GM03348 (cell line): ENCODE data around the gene TPTE2.
"Not testable (repeated sequence)": the region's sequence is repeated elsewhere in the genome, so short reads cannot be mapped to it uniquely, and the experiment has no call there.

Experiments
- DNase-seq: peaks from one replicate; pipeline ENCODE4 v3.0.0; 2012; ENCODE audit warnings: low spot score

TPTE2 gene

DNA sequence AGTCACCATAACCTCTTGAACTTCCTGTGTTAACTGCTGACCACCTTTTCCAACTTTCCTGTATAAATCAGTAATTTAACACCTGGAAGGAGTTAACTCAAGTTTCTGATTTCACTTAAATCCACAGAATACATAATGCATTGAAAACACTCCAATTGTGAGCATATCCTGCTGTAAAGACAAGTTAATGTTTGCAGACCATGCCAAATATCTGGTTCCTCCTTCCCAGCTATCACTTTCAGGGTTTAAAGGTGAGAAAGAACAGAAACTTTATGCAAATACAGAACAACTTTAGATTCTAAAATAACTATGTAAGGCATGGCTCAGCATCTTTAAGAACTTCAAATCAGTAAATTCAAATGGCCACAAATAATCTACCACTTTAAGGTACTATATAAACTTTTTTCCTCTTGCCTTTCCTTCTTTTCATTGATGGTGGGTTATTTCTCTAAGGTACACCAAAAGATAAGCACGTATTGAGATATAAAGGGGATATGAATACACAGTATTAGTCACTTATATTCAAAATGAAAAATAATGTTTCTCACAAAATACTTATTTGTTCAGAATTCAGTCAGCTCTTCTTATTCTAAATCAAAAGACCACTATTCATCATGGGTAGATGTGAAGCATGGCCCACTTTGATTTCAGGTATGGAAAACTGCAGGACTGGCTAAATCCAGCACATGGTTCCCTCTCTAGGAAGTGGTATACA, 6.6 kb upstream of the TPTE2 start:
- DNase-seq, result no peak

DNA sequence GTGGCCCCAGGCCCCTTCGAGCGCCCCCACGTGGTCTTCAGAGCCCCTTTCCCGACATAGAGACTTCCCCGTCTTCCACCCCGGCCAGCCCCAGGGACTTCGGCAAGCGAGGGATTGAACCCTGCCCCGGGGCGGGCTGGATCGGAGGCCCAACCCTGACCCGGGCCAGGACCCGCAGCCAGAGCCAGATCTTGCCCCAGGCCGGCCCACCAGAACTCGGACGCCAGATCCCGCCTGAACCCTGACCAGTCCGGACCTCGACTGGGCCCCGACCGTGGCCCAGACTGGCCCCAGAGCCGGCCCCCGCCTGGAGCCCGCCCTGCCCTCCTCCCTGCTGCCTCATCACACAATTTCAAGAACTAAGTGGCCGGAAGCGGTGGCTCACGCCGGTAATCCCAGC, 253 bp upstream of the TPTE2 start:
- no peak for DNase-seq

DNA sequence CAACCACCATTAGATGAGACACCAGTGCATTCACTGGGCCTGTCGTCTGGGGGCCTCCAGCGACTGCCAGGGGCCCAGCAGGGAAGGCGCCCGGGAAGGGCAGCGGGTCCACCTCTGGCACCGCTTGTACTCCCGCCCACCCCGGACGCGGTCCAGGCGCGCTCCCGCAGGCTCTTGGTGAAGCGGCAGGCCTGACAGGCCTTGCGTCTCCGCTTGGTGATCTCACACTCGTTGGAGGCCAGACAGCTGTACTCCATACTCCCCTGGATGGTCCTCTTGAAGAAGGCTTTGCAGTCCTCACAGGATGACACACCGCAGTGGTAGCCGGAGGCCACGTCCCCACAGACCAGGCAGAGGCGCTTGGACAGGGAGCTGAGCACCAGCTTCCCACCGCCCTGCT, 660 bp downstream of the TPTE2 start:
- DNase-seq, result not testable (repeated sequence)

DNA sequence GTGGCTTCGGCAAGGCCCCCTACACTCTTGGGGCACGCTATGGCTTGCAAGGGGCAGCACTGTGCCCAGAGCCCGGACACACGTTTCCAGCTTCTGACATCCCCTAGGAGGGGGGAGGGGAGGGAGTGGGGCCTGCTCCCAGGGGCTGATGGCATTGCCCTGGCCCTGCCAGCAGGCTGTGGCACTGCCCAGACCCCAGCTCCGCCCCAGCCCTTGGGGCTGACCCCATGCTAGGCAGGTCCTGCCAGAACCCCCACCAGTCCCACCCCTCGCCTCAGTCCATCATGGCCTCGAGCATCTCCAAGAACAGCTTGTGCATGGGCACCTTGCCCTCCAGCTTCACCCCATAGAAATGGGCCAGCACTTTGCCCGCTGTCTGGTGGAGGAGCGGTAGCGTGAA, 1.6 kb downstream of the TPTE2 start:
- DNase-seq, result not testable (repeated sequence)

DNA sequence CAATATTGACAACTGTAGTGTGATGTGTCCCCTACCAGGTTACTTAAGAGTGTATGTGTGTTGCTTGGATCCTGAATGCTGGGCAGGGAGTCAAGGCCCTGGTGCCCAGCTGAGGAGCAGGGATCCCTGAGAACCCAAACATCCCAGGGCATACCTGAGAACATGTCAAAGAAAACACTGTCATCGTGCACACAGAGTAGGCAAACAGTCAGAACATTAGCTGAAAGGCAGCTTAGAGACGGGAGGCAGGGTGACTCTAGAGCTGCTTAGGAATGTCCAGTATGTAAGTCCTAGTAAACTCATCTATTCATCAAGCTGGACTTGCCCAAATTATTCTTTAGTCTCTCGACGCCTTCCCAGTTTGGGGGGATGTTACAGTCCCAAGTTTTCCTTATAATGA, 4.0 kb downstream of the TPTE2 start:
- DNase-seq, result not testable (repeated sequence)

DNA sequence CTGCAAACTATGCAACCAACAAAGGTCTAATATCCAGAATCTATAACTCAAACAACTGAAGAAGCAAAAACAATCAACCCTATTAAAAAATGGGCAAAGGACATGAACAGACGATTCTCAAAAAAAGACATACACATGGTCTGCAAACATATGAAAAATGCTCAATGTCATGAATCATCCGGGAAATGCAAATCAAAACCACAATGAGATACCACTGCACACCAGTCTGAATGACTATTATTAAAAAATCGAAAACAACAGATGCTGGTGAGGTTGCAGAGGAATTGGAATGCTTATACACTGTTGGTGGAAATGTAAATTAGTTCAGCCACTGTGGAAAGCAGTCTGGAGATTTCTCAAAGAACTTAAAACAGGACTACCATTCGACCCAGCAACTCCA, 12.1 kb downstream of the TPTE2 start:
- not testable (repeated sequence) for DNase-seq

DNA sequence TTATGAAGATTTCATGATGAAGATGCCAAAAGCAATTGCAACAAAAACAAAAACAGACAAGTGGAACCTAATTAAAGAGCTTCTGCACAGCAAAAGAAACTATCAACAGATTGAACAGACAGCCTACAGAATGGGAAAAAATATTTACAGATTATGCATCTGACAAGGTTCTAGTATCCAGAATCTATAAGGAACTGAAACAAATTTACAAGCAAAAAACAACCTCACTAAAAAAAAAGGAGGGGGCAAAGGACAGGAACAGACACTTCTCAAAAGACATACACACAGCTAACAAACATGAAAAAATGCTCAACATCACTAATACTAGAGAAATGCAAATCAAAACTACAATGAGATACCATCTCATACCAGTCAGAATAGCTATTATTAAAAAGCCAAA, 35.7 kb downstream of the TPTE2 start:
- not testable (repeated sequence) for DNase-seq

DNA sequence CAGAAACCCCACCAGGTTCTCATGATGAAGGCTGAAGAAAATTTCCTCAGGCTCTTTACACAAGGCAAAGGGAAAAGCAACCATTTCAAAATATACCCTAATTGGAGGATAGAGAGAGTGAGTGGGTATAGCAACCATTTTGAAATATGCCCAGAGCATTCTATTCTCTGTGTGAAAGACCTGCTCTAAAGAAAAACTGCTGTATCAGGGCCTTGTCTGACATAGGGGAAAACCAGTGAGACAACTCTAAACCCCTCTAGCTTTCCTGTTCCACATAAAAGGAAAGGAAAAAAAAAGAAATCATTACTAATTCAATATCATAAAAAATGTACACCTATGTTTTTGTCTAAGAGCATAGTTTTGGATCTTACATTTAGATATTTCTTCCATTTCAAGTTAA, 42.3 kb downstream of the TPTE2 start:
- DNase-seq, result no peak

DNA sequence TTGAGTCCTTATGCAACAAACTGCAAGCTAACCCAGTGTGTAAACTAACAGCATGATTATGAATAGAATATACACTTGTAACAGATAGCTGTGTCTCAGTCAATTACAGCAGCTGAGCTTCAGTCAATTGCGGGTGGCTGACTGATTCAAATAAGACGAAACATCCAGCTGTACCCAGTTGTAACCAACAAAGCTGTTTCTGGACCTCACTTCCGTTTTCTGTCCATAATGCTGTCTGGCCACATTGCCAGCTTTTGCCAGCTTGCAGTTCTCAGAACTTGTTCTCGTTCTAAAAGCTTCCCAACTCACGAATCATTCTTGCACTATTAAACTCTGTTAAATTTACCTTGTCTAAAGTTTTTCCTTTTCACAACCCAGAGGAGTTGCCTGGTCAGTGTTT, 53.7 kb downstream of the TPTE2 start:
- not testable (repeated sequence) for DNase-seq

DNA sequence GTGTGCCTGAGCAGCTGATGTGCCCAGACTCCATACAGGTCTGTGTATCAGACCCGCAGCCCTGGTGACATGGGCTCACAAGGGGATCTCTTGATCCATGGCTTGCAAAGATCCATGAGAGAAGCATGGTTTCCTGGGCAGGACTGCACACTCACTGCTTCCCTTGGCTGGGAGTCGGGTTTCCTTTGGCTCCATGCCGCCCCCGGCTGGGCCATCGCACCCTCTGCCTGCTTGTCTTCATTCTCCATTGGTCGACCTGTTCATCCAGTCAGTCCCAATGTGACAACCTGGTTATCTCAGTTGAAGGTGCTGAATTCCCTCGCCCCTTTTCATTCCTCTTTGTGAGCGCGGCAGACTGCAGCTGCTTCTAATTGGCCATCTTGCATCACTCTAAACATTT, 101.2 kb downstream of the TPTE2 start:
- not testable (repeated sequence) for DNase-seq

DNA sequence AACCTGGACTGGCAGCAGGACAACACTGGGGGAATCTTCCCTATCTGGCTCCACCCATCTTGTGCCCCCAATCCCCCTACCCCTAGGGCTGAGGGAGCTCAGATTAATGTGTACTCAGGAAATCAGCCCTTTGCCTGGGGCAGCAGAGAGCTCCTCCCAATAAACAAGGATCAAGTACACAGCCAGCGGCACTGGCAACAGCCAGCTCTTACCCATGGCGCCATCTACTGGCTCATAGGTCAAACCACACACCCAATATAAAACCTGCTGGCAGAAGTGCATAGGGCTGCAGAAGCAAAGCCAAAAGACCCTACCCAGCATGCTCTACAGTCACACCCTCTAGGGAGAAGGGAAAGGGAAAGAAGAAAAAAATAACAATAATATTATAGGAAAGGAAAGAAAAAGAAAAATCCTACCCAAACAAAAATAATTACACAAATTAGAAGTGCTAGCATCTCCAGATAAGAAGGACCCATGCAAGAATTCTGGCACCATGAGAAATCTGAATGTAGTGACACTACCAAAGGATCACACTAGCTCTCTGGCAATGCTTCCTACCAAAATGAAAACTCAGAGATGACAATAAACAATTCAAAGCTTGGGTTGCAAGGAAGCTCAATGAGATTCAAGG, 122.2 kb downstream of the TPTE2 start:
- DNase-seq, result not testable (repeated sequence)

DNA sequence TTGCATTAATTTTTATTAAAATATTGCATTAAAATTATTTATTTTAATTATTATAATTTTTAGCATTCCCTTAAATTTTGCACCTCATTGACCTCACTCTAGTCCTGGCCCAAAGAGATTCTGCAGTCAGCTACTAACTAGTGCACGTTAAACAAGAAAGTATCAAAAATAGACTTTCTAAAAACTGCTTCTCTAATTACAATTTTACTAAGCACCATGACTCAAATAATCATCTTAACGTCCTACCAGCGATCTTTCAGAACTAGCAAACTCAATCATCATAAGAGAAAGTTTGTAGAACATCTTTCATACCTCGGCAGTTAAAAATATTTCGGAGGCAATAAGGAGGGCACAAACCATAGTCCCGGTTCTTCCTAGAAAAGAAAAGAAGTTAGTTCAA, 123.6 kb downstream of the TPTE2 start:
- not testable (repeated sequence) for DNase-seq

DNA sequence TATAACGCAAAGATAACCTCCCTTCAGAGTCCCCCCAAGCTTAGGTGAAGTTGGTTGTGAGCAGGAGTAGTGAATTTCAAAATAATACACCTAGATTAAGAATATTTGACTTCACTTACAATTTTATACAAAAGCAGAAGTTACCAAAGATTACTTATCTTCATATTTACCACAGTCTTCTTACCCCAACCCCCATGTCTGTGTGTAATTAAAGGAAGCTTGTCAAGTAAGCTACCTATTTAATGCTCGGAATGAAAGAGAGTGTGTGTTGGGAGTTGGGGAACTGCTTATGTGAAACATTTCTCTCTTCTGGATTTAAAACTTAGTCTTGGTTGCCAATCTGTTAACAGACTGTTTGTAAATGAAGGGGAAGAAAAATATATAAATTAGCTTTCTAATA, 139.1 kb downstream of the TPTE2 start:
- DNase-seq, result not testable (repeated sequence)

DNA sequence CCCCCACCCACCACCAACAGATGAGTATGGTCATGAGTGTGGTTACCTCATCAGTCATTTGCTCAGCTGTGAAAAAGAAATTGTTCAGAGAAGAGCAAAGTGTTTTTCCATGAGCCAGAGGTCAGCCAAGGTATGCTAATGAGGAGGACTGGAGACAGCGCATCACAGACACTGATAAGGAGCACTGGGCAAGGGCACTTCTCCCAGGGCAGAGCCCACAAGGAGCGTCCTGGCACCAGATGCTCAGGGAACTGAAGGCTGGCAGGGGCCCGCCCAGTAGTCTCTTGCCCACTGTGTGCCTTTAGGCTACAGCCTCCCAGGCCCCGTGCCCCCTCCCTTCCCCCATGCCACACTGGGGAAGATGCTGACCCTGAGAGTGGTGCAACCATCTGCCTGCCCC, 148.8 kb downstream of the TPTE2 start:
- DNase-seq, result not testable (repeated sequence)

DNA sequence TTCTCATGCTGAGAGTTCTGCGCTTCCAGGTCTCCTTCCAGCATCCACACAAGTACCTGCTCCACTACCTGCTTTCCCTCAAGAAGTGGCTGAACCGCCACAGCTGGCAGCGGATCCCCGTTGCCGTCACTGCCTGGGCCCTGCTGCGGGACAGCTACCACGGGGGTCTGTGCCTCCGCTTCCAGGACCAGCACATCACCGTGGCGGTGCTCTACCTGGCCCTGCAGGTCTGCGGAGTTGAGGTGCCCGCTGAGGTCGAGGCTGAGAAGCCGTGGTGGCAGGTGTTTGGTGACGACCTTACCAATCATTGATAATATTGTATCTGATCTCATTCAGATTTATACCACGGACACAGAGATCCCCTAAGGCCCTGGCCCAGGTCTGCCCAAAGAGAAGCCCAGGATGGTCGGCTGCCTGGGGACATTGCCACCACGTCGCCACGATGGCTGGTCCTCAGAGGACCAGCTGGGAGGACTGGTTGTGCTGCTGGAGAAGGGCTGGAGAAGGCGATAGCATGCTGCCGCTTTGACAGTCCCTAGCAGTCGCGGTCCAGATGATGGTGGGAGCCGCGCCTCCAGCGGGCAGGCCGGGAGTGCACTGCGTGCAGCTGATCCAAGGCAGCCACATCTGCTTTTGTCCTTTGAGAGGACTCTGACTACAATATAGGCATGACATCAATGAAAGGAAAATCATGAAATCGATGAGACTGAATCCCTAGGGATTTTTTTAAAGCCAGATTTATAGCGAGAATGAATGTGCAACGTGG, 178.4 kb downstream of the TPTE2 start:
- DNase-seq, result not testable (repeated sequence)

DNA sequence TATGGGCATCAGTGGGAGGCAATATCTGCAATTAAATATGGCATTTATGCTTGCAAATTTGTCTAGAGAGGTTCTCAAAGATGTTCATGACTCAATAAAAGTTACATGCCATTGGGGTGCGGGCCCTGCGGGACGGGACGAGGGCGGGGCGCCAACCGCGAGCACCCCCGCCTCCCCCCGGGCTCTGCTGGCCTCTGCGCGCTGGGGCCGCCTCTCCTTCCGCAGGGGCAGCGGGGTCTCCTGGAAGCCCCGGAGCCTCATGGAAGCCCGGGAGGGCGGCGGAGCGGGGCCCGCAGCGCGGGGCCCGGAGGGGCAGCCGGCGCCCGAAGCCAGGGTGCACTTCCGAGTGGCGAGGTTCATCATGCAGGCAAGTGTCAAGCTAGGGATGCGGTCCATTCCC, 179.2 kb downstream of the TPTE2 start:
- DNase-seq, result peak; percentile 3
